Measurements from ENCODE around the gene KIF5A.

KIF5A gene

DNA sequence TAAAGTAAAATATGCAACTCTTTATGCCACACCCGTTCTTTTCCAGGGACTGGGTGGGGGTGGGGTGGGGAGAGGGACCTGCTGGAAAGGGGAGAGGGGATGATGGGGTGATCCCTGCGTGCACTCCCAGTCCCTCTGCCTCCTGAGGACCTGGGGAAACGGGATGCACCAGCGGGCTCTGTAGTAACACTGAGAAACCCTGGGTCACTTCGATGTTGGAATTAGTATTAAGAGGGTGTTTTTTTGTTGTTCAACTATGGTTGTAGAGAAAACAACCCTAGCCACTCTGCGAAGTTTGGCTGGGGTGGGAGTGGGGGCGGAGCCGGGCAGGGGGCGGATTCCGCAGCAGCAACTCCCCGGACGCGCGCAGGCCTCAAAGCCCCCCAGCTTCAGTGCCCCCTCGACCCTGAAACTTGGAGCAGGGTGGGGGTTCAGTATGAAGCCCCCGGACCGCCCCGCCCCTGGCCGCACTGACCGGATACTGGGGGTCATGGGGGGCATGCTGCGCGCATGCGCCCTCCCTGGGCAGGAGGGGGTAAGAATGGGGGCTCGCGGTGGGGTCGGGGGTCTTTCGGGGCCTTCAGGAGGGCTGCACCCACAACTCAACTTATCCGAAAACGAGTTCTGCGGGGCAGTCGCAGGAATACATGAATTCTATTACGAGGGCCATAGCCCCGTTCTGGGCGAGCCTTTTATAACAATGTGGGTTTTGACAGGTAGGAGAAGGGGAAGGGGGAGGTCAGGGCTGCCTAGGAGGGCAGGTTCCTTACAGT, 60.1 kb downstream of the KIF5A start:
- H3K27me3 ChIP-seq (ENCODE audit: control insufficient read depth, low read length): peaks cover 64% of the 10 kb centered on the region
- no peak overlapping the region for H3K4me2 ChIP-seq (ENCODE audit: low read length)
- H3K36me3 ChIP-seq (ENCODE audit: control insufficient read depth, low read length): no peaks in the 10 kb centered on the region
- peaks cover 27% of the 10 kb centered on the region for H3K4me1 ChIP-seq (ENCODE audit: control insufficient read depth, low read length)
- H3K27ac ChIP-seq (ENCODE audit: low read depth, low read length): no peak overlapping the region
- no peak overlapping the region for H3K4me3 ChIP-seq (ENCODE audit: low read length)
- no peaks in the 10 kb centered on the region for H3K9me2 ChIP-seq (replicated peaks; ENCODE audit: control insufficient read depth, low read length)
- H3K9me3 ChIP-seq (ENCODE audit: control insufficient read depth, insufficient read depth, low read length): no peaks in the 10 kb centered on the region
- H3F3A ChIP-seq (ENCODE audit: control insufficient read depth, insufficient read depth): peaks cover 3% of the 10 kb centered on the region; the same call in 1 of the 2 replicates
- H3K79me2 ChIP-seq (ENCODE audit: control insufficient read depth, low read length): no peaks in the 10 kb centered on the region
- no peak for TF ChIP-seq EZH2phosphoT487 (IDR thresholded peaks at IDR 0.05; ENCODE audit: borderline replicate concordance, low read length)
- TF ChIP-seq, protein P1, sequence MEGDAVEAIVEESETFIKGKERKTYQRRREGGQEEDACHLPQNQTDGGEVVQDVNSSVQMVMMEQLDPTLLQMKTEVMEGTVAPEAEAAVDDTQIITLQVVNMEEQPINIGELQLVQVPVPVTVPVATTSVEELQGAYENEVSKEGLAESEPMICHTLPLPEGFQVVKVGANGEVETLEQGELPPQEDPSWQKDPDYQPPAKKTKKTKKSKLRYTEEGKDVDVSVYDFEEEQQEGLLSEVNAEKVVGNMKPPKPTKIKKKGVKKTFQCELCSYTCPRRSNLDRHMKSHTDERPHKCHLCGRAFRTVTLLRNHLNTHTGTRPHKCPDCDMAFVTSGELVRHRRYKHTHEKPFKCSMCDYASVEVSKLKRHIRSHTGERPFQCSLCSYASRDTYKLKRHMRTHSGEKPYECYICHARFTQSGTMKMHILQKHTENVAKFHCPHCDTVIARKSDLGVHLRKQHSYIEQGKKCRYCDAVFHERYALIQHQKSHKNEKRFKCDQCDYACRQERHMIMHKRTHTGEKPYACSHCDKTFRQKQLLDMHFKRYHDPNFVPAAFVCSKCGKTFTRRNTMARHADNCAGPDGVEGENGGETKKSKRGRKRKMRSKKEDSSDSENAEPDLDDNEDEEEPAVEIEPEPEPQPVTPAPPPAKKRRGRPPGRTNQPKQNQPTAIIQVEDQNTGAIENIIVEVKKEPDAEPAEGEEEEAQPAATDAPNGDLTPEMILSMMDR (IDR thresholded peaks at IDR 0.05; ENCODE audit: low read depth, low read length, poor library complexity, severe bottlenecking): no peak
- H4K20me1 ChIP-seq (ENCODE audit: control insufficient read depth, insufficient read depth, low read depth, low read length): no peaks in the 10 kb centered on the region

DNA sequence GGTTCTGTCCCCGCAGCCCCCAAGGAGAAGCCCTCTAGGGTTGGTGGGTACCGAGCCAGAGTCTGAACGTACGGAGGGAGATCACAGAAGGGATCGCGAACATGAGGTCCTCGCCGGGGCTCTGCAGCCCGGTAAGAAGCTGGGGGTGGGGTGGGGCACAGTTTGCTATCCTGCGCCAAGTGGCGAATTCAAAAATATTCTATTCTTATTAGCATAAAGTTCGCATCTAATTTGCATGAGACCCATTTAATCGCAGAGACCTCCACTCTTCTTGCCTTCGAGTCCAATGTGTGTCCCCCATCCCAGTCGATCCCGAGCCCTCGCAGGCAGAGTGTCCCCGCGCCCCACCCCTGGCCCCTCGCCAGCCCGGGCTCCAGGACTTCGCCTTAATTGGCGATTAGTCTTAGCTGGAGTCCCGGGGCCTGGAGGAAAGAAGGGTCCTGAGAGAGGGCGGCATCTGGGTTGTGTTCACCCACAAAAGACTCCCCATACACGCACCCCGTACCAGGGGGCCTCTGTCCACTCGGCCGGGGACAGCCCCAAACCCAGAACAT, 60.8 kb downstream of the KIF5A start:
- Histone ChIP-seq H3K9me2 (replicated peaks; ENCODE audit: control insufficient read depth, low read length) (no peaks in the 10 kb centered on the region), H3K36me3 (ENCODE audit: control insufficient read depth, low read length) (no peaks in the 10 kb centered on the region), H3K79me2 (ENCODE audit: control insufficient read depth, low read length) (no peaks in the 10 kb centered on the region), H3K9me3 (ENCODE audit: control insufficient read depth, insufficient read depth, low read length) (no peaks in the 10 kb centered on the region), H3F3A (ENCODE audit: control insufficient read depth, insufficient read depth) (peaks cover 3% of the 10 kb centered on the region; the same call in 1 of the 2 replicates), H3K4me3 (ENCODE audit: low read length) (no peak overlapping the region), H3K27me3 (ENCODE audit: control insufficient read depth, low read length) (peaks cover 62% of the 10 kb centered on the region), H3K4me1 (ENCODE audit: control insufficient read depth, low read length) (peaks cover 31% of the 10 kb centered on the region), H3K4me2 (ENCODE audit: low read length) (no peak overlapping the region), H3K27ac (ENCODE audit: low read depth, low read length) (no peak overlapping the region), H4K20me1 (ENCODE audit: control insufficient read depth, insufficient read depth, low read depth, low read length) (no peaks in the 10 kb centered on the region)
- no peak for TF ChIP-seq EZH2phosphoT487 (IDR thresholded peaks at IDR 0.05; ENCODE audit: borderline replicate concordance, low read length)
- TF ChIP-seq, protein P1 (IDR thresholded peaks at IDR 0.05; ENCODE audit: low read depth, low read length, poor library complexity, severe bottlenecking): no peak

DNA sequence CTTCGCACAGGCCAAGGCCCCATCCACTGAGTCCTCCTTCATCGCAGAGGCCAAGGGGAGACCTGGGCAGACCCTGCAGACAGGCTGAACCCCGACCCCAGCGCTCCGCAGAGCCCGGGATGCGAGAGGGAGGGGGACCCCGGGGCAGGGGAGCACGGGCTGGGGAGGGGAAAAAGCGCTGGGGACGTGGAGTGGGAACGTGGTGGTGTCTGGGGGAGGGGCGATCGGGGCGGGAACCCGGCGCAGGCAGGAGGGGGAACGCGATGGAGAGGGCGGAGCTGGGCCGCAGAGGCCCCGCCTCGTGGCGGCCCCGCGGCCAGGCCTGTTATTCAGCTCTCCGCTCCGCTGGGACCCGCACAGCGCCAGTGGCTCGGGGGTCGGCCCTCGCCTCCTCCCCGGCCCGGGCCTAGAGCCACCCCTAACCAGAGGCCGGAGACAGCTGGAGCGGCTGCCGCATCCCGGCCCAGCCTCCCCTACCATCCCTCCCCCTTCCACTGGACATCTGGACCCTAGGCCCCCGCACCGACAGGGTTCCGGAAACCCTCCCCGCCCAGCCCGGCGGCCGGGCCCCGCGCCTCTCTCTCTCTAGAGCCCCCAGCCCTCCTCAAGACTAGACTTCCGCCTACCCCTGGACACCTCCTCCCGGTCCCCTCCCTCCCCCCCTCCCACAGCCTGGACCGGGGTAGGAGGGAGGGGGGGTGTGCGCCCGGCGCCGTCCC, 61.4 kb downstream of the KIF5A start, which contains the start of gene ARHGEF25:
TSS of gene ARHGEF25 (plus strand) at position 328 of the 719 bp plus-strand sequence. CDS start 460 bp downstream, outside the sequence.
- Histone ChIP-seq H3K27ac (ENCODE audit: low read depth, low read length) (no peak within 1 kb of the TSS), H3F3A (ENCODE audit: control insufficient read depth, insufficient read depth) (peaks cover 3% of the 10 kb centered on the region; the same call in 1 of the 2 replicates), H3K9me3 (ENCODE audit: control insufficient read depth, insufficient read depth, low read length) (no peaks in the 10 kb centered on the region), H3K79me2 (ENCODE audit: control insufficient read depth, low read length) (no peaks in the 10 kb centered on the region), H4K20me1 (ENCODE audit: control insufficient read depth, insufficient read depth, low read depth, low read length) (no peaks in the 10 kb centered on the region), H3K4me3 (ENCODE audit: low read length) (peak within 1 kb of the TSS; percentile 50), H3K4me2 (ENCODE audit: low read length) (peak within 1 kb of the TSS; percentile 44; the same call in 1 of the 2 replicates), H3K27me3 (ENCODE audit: control insufficient read depth, low read length) (peaks cover 62% of the 10 kb centered on the region), H3K4me1 (ENCODE audit: control insufficient read depth, low read length) (peaks cover 31% of the 10 kb centered on the region), H3K9me2 (replicated peaks; ENCODE audit: control insufficient read depth, low read length) (no peaks in the 10 kb centered on the region), H3K36me3 (ENCODE audit: control insufficient read depth, low read length) (no peaks in the 10 kb centered on the region)
- no peak for TF ChIP-seq EZH2phosphoT487 (IDR thresholded peaks at IDR 0.05; ENCODE audit: borderline replicate concordance, low read length)
- TF ChIP-seq, protein P1 (IDR thresholded peaks at IDR 0.05; ENCODE audit: low read depth, low read length, poor library complexity, severe bottlenecking): no peak
